Activated effector memory CD4-positive, alpha-beta T cell treated with Interleukin-2 at 50 U/mL for 16 hours (primary cell): ENCODE results near the gene CELSR3.

Experiments used
- DNase-seq: peaks from one replicate; pipeline ENCODE4 v3.0.0-alpha.2; 2020

The CELSR3 gene

DNA sequence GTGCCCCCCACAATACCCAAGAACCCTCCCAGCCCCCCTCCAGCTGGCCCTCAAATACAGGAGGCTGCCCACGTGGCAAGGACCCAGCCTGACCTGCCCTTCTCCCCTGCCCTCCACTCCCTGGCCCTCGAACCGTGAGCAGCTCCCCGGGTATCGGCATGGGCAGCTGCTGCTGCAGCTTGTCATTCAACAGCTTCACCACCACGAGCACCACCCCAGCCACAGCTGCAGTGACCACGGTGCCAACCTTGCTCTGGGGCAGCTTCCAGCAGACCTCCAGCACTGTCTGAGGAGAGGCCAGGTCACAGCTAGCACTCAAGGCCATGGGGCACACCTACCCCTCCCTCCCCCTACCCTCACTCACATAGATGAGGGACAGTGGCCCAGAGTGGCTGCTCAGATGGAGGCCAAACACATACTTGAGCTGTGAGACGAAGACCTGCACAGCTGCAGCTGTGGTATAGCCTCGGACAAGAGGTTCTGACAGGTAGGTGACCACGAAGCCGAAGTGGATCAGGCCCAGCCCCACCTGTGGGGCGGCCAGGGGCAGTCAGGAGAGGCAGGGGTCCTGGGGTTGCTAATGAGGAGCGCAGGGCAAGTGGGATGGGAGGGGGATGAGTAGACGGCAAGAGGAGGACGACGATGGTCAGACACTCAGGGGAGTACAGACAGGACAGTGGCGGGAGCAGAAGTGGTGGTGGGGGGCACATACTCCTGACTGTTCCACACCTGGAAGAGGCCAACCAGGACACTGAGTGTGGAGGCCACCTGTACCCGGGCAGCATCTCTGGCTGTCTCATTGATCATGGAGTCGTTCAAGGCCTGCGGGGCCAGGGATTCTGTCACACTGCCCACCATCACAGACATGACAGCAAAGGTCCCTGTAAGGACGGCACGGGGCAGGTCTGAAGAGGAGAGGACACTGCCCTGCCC lies 30.9 kb downstream of the CELSR3 start:
- no peak for DNase-seq

DNA sequence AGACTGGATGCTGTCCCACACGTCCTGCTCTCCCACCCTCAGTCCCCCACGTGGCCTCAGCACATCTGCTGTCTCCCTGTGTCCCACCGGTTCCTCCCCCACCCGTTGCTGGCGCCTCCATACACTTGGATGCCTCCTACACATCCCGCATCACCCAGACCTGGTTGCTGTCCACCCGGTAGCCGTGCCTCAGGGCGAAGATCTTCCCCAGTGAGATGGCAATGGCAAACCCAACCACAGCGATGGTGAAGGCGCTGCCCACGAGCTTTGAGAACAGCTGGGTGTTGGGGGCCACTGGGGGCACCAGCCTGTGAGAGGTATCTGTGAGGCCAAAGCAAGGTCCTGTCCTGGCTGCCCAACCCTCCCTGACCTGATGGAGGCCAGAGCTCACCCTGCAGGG lies 31.9 kb downstream of the CELSR3 start:
- no peak for DNase-seq

DNA sequence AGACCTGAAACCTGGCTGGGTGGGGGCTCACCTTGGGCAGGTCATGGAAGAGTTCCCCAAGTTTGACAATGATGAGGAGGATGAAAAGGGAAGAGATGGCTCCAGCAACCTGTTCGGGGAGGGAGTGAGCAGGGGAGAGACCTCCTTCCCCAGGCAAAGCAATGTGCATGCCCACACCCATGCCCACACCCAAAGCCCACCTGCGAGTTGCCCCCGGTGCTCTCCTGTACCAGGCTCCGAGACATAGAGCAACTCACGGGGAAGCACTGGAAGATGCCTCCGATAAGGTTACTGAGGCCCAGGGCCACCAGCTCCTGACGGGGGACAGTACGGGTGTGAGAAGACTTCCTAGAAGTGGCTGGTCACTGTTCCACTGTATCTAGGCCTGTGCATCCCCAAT lies 32.3 kb downstream of the CELSR3 start:
- DNase-seq, result no peak

DNA sequence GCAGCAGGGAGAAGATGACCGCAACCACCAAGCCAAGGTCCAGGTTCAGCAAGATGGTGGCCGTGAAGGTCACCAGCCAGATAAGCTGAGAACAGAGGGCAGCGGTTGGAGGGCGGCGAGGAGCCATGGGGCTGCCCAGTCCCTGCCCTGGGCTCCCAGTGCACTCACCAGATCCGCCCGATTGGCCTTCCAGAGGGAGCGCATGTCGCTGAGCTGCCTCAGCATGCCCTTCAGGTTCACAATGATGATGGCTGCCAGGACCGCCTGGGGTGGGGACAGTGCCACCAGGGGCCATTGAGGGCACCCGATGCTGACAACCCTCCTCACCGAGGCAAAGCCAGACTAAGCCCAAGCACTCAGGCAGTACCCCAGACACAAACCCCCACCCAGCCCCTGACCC lies 32.8 kb downstream of the CELSR3 start:
- DNase-seq, result no peak

DNA sequence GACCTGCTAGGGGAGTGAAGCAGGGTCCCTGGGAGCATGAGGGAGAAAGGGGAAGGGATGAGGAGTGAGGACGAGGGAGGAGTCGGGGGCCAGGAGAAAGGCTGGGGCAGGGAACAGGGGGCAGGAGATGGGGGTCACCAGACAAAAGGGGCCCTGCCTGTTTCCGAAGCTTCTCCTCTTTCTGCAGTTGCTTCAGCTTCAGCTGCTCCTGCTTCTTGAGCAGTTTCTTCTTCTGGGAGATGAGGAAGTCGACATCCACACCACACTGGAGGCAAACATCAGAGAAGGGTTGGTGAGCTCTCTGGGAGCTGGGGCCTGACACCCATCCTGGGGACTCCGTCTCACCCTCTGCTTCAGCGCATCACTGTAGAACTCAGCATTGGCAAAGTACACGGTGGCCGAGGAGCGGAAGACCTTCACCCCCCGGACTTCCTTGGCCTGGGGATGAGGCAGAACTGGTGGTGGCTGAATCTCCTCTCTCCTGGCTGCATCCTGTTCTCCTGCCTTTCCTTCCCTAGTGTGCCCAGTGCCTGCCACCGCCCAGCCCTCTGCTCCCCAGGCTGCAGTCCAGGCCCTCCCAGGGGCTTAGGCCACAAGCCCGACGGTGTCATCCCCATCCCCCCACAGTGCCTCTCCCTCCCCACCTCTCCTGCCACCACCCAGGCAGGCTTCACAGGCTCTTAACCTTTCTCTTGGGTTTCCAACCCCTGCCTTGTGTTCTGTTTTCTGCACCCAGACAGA lies 34.2 kb downstream of the CELSR3 start:
- no peak for DNase-seq

DNA sequence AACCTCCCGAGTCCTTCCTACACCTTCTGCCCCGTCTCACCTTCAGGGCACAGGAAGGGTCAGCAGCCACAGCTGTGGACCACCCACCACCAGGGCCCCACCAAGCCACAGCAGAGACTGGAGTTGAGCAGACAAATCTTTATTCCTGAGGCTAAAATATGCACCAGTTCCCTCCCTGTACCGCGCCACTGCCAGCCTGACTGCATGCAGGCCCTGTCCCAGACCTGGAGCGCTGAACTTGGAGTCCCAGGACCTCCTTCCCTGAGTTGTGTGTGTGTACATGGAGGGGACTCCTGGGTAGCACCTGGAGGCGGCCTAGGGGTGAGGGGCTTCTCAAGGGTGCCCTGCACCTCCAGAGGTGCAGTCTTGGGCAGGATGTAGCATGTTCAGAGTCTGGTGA lies 37.1 kb downstream of the CELSR3 start:
- no peak for DNase-seq

DNA sequence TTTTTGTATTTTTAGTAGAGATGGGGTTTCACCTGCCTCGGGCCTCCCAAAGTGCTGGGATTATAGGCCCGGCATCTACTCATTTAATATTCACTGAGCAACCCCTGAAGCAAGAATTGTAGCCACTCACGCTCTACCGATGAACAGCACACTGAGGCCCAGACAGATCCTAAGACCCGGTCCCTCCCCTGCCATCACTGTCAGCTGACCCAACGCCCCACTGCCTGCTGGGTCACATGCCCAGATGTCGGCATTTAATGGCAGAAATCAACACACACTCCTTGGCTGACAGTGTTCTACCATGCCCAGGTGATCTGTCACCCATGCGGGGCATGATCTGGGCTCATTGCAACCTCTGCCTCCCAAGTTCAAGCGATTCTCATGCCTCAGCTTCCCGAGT lies 37.9 kb downstream of the CELSR3 start:
- no peak for DNase-seq

DNA sequence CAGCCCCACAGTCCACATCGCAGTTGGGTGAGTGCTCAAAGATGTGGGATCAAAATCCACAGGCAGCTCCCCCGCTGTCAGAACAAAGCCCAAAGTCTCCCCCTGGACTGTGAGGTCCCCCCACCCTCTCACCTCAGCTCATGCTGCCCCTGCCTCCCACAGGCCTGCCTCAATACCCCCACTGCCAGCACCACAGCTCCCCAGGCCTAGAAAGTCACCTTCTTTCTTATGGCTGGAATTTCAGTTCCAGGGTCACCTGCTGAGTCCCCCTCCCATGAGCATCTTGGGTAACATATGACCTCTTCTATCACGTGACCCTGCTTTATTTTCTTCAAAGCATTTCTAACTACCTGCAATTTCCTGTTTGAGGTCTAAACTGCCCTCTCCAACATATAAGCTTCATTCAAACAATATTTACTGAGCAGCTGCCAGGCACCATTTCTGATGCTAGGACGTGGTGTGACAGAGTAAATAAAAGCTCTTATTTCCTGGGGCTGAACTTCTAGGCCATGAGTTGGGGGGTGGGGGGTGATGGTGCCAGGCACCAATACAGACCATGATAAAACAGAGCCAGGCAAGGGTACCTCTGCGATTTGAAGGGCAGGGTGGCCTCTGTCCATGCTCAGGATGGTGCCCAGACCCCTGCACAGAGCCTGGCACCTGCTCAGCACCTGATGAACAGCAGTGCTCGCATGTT lies 38.7 kb downstream of the CELSR3 start:
- DNase-seq, result no peak

DNA sequence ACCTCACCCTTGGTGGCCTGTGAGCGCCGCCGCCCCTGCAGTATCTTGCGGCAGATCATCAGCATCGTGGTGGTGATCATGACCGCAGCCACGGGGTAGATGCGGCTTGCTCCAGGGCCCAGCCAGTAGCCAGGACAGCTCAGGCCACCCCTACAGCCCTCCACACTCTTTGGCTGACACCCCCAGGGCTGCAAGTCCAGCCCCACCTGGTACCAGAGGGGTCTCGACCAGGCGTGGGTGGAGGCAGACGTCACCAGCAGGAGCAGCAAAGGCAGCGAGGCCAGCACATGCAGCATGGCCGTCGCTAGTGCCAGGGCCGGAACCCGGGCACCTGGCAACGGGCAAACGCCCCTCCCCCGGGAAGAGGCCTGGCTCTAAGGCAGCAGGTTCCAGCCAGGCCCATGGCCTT lies 41.2 kb downstream of the CELSR3 start, which contains the start of gene TMEM89:
TSS of gene TMEM89 (minus strand) at position 309 of the 409 bp plus-strand sequence. CDS start at position 296, 13 bp downstream.
- no peak for DNase-seq

DNA sequence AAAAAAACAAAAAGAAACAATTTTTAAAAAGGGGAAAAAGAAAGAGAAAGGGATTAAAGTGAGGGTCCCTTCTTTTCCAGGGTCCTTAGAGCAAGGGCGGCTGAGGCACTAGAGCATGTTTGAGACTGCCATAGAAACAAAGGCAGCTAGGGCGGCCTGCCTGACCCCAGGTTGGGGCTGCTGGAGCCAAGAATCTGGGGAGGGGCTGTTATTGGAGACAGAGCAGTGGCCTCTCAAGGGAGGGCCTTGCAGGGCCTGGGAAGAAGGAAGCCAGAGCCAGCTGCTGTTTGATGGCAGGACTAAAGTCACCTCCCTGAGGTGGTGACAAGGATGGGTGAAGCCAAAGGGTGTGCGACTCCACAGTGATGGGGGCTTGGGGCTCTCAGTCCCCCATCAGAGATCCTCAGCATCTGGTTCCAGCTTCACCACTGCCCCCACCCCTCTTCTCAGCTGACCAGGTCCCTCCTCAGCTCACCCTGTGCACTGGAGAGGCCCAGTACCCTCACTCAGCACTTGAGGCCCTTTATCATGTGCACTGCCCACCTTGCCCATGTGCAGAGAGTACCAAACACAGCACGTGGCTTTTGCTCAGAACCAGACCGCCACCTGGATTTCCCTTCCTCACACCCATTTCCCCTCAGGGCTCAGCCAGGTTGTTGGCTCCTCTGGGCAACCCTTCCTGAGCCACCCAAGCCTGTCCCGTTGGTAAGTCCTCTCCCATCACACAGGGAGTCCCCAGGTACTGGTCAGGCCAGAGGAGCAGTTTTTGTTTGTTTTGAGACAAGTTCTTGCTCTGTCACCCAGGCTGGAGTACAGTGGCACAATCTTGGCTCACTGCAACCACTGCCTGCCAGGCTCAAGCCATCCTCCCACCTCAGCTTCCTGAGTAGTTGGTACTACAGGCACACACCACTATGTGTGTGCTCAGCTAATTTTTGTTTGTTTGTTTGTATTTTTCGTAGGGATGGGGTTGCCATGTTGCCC lies 42.9 kb downstream of the CELSR3 start:
- no peak for DNase-seq

DNA sequence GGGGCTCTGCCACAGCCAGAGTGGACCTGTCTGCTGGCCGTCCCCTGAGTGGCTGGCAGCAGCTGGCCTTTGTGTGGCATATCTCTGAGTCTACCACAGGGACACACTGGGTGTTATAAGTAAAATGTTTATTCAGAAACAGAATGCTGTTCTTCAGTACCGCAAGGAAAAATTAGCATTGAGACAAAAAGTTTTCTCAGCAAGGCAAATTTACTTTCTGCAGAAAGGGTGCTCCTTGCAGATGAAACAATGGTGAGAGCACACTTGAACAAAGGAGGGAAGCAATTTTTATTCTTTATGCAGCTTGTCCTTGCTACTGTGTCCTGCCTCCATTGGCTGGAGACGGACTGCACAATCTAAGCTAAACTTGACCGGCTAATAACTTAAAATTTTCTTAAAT lies 45.1 kb downstream of the CELSR3 start:
- DNase-seq, result no peak

DNA sequence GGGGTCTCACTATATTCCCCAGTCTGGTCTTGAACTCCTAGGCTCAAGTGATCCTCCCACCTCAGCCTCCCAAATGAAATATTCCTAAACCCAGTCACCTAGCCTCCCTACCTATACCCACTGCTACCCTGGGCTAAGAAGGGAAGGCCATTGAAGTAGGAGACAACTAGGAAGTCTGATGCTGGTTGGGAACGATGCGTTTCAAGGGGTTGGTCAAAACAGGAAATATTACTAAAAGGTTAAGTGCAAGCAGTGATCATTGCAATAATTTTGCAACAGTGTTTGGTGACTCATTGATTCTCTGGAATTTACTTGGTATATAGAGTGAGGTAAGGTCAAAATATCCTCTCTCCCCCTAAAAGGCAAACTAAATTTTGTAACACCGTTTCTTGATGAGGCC lies 48.6 kb downstream of the CELSR3 start:
- no peak for DNase-seq

DNA sequence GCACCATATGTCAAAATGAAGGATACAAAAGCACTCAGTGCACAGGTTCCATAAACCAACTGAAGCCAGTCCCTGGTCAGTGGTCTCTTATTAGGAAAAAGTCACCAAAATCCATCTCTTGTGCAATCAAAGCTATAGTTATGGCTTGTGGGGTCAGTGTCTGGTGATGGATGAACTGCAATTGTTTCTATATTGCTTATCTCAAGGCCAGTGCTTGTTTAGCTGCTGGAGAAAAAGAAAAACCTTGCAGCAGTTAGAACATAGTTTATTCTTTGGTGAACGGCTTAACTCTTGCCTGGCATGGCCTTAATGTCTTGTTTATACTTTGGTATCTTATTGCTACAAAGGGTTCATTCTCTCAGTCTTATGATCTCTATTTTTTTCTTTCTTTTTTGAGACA lies 50.4 kb downstream of the CELSR3 start:
- no peak for DNase-seq

DNA sequence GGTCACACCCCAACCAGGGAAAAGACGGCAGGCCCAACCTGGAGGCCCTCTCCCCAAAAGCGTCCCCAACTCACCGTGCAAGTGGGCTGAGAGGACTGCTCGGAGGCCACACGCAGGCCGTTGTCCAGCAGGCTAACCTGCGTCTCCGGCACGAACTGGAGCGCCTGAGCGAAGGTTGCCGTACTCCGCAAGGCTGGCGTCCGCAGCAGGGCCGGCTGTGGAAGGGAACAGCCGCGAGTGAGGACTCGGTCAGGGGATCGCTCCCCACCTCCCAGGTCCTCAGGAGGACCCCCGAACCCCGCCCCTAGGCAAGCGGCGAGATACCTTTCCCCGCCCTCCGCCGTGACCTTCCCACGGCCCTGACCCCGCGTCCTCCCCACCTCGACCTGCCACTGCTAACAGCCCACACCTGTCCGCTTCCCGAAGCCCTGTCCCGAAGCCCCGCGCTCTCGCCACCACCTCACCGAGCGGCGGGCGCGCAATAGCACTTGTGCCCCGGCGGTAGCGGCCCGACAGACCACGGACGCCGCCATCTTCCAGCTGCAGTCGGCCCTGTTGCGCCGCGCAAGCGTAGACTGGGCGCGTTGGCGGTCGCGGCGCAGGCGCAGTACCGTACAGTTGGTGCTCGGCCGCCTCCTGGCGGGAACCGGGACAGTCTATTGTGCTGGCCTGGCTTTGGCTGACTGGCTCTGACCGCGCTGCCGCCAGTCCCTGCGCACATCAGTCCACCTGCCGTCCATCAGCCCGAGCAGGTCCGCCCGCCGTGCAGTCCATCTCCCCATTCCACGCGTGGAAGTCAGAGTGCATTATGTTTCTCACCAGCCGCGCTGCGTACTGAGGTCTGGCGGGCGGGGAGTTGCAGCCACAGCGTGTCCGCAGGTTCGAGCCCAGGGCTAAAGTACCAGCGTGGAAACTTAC lies 53.3 kb downstream of the CELSR3 start, which contains the start of gene UQCRC1:
TSS of gene UQCRC1 (minus strand) at position 559 of the 918 bp plus-strand sequence. CDS start at position 533, 26 bp downstream.
- DNase-seq, result peak; percentile 88

DNA sequence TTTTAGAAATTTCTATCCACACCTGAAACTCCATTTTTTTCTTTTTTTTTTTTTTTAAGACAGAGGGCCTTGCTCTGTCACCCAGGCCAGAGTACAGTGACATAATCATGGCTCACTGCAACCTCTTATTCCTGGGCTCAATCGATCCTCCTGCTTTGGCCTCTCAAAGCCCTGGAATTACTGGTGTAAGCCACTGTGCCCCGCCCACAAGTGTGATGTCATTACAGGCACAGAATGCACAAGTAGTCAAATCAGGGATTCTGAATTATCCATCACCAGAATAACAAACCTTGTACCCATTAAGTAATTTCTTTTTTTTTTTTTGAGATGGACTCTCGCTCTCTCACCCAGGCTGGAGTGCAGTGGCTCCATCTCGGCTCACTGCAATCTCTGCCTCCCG lies 55.2 kb downstream of the CELSR3 start:
- no peak for DNase-seq

DNA sequence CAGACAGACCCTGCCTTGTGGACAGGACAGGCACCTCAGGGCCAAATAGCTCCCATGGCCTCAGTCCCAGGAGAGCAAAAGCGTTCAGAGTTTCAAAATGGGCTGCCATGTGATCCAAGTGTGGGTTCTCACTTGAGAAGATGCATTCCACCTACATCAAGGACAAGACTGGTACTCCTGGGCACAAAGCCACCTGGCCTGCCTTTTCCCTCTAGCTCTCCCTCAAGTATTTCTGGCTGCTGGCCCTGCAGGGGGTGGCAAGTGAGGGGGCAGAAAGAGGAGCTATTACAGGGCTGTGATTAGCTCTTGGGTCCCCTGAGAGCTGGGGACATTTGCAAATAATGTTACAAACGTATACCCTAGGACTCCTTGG lies 61.1 kb downstream of the CELSR3 start:
- no peak for DNase-seq

DNA sequence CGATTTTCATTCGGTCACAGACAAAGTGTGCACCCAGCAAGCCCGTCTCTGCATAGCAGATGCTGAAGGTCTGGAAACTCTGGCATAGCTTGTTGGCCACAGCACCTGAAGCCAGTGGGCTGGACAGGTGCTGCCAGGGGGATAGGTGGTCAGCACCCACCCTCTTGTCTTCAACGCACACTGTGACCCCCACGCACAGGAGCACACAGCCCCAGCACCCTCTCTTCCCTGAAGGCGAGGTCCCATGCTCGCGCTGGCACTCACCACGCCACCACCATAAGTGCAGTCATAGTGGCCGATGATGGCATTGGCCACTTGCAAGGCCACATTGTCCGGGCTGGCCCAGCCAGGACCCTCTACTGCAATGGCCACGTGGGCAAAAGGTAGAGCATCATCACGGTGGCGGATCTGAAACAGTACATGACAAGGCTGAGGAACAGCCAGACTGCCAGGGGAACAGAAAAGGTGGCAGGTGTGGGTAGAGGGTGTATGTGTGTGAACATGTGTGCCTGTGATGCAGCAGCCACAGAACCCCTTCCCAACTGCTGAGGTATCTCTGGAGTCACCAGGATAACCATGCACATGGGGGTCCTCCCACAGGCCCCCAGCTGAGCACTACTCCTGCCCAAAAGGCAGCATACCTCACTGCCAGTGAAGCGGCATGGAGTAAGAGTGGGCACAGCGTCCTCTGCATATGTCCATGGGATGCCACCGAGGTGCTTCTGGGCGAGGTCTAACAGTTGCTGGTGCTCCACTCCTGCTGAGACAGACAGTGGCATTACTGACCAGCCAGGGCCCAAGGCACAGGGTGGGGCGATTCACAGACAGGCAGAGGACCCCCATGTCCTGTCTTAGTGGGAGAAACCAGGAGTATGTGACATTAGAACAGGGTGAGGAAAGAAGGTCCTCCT lies 61.7 kb downstream of the CELSR3 start:
- DNase-seq, result no peak

DNA sequence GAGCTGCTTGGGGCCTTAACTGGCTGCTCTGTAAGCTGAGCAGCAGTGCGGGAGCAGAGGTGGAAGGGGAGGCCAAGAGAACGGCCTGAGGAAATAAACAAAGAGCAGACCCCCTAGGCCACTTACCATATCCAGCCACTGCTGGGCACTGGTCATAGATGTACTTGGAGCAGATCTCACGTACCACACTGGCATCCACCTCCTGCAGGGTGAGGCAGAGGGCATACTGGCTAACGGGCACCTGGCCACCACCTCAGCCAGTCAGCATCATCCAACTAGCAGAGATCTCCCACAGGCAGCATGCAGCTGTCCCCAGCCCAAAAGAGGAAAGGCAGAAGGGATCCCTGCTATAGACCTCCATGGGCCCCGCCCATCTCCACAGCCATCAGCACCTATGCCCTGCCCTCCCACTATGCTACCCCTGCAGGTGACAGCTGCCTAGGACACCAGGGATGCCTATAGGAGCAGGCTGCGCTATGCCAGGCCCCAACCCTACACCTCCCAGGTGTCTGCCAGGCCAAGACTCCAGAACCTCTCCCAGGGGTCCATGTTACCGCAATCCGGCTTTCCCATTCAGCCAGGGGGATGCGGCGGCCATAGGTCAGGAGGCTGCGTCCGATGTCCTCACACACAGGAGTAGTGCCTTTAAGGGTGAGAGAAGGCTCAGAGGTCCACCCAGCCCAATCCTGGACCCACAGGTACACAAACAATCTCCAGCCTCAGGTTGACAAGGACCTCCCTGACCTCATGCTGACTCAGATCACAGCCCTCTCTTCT lies 63.0 kb downstream of the CELSR3 start:
- DNase-seq, result no peak

DNA sequence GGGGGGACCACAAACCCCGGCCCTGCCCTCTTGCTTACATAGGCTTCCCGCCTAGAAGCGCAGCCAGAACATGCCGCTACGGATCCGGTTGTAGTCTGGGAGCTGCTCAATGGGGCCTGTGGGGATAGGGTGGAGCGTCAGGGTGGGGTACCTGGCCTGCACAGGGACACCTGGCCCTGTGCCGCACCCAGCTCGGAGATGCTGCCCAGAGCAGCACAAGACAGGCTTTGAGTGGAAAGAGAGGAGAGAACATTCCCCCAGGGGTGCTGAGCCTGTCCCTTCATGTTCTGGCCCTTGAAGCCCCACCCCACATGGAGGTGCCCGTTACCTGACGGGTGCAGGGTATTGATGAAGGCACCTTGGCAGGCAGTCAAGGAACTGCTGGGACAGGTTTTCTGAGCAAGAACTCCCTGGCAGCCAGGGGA lies 63.6 kb downstream of the CELSR3 start:
- DNase-seq, result no peak
